Stomach smooth muscle (tissue), 2 donors: ENCODE measurements around the gene KRTAP3-1.

Source experiments
- H3K27ac ChIP-seq: one replicate; pipeline ENCODE4 v1.7.0; 2013; ENCODE audit warnings: mild to moderate bottlenecking, low read length, inconsistent platforms
- H3K27me3 ChIP-seq, 2 donors: one replicate each; pipeline ENCODE4 v1.7.0; 2013; ENCODE audit warnings: low read length in 2 of 2; ENCODE audit not compliant: insufficient read depth in 2 of 2, control insufficient read depth in 1 of 2
- H3K36me3 ChIP-seq, 2 donors: one replicate each; pipeline ENCODE4 v1.7.0; 2013; ENCODE audit warnings: low read length in 2 of 2; ENCODE audit not compliant: control insufficient read depth in 2 of 2, insufficient read depth in 2 of 2
- H3K4me1 ChIP-seq: one replicate; pipeline ENCODE4 v1.7.0; 2013; ENCODE audit warnings: low read length; ENCODE audit not compliant: control insufficient read depth, insufficient read depth
- H3K4me3 ChIP-seq, 2 donors: one replicate each; pipeline ENCODE4 v1.7.0; 2013; ENCODE audit warnings: low read length in 2 of 2
- H3K9ac ChIP-seq, 2 donors: one replicate each; pipeline ENCODE4 v1.7.0; 2013; ENCODE audit warnings: low read length in 2 of 2, mild to moderate bottlenecking in 1 of 2
- H3K9me3 ChIP-seq, 2 donors: one replicate each; pipeline ENCODE4 v1.7.0; 2013; ENCODE audit warnings: low read length in 2 of 2; ENCODE audit not compliant: control insufficient read depth in 2 of 2
- donor health status: healthy.
- donor health status: Pancreatic carcinoma.

The KRTAP3-1 gene

DNA sequence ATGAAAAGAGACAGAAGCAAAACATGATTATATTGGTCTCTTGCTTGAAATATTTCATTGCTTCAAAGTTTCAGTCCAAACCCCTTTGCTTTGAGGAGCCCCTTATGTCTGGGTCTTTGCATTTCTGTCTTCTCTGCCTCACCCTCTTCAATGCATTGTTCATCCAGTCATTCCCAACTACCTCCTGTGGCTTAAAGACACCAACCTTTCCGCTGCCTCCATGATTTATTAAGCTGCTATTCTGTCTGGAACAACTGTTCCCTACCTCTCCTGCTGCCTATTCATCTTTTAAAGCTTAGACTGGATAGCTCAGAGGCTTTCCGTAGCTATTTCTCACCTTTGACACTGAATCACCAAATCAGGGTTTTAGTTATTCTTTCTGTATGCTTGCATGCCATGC, 11.6 kb downstream of the KRTAP3-1 start:
- Histone ChIP-seq H3K9ac (no peak overlapping the region), H3K9me3 (peaks cover 0 to 3% of the 10 kb centered on the region in 2 donors), H3K27me3 (no peaks in the 10 kb centered on the region), H3K4me3 (no peak overlapping the region), H3K27ac (no peak overlapping the region), H3K36me3 (no peaks in the 10 kb centered on the region), H3K4me1 (no peaks in the 10 kb centered on the region)

DNA sequence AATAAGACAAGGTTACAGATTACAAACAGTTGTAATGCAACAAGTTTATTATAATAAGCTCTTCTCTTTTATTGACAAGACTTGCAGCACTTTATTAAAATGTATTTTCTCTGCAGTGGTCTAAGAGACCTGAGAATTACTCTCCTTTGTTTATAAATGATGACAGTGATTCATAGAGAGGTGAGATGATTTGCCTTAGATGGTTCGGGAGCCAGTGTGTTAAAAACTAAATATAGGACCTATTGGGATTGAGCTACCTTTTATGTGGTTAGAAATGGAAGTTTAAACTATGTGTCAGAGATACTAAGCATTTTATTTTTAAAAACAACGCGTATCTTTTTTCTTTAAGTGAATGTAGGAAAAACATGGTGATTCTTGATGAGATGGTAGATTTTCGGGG, 12.1 kb downstream of the KRTAP3-1 start:
- Histone ChIP-seq H3K36me3 (no peaks in the 10 kb centered on the region), H3K27me3 (no peaks in the 10 kb centered on the region), H3K9ac (no peak overlapping the region), H3K27ac (no peak overlapping the region), H3K4me1 (no peaks in the 10 kb centered on the region), H3K4me3 (no peak overlapping the region), H3K9me3 (peaks cover 0 to 3% of the 10 kb centered on the region in 2 donors)

DNA sequence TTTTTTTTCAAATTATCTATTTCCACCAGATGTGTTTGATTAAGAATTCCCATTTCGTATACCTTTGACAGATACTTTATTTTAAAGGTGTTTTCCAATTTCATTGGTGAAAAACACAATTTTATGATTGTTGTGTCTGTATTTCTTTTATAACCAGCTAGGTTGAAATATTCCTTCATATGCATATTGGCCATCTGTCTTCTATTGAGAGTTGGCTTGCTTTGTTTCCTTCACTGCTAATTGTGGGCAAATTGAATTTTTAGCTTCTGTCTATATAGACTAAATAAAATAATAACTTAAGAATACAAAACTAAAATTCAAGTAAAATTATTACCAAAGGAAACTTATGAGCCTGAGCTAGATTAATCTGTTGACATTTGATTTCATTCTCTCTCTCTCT, 13.8 kb downstream of the KRTAP3-1 start:
- Histone ChIP-seq H3K4me1 (no peaks in the 10 kb centered on the region), H3K27ac (no peak overlapping the region), H3K27me3 (no peaks in the 10 kb centered on the region), H3K9me3 (peaks cover 0 to 3% of the 10 kb centered on the region in 2 donors), H3K36me3 (no peaks in the 10 kb centered on the region), H3K4me3 (no peak overlapping the region), H3K9ac (no peak overlapping the region)

DNA sequence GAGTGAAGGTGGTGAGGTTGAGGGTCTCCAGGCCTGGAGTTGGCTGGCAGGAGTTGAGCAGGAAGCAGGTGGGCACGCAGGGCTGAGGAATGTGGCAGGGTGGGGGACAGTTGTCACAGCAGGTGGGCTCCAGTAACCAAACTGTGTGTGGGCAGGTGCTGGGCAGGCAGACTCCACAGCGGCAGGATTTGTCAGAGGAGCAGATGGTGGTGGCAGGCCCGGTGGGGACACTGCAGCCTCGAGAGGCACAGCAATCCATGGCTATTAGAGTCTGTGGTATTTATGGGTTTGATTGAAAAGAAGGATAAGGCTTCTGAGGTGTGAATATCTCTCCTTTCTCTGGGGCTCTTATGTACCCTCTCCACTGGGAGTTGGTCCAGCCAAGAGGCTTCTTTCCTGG, 15.1 kb downstream of the KRTAP3-1 start, which contains the start of gene KRTAP3-3:
Gene KRTAP3-3, minus strand, starts transcription at position 326 of the 400 bp plus-strand sequence. Its CDS starts 67 bp downstream, at position 259.
- Histone ChIP-seq H3K4me1 (no peaks in the 10 kb centered on the region), H3K9ac (no peak within 1 kb of the TSS), H3K4me3 (no peak within 1 kb of the TSS), H3K9me3 (peaks cover 0 to 3% of the 10 kb centered on the region in 2 donors), H3K36me3 (no peaks in the 10 kb centered on the region), H3K27ac (no peak within 1 kb of the TSS), H3K27me3 (no peaks in the 10 kb centered on the region)

DNA sequence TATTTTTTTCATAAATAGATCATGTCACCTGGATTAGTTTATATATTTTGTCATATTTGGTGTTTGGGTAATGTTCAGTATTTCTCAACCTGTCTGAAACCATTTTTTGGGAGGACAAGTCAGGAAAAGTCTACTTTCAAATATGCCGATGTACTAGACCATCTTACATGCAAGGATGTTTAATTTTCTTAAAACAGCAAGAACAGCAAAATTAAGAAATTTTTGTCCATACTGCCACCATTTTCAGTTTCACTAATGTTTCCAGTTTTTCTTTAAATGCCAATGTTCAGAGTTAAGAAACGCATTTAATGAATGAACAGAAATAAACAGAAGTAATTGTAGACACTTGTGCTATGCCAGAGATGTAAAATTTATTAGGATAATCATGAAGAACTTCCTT, 15.8 kb downstream of the KRTAP3-1 start:
- Histone ChIP-seq H3K9ac (no peak overlapping the region), H3K4me3 (no peak overlapping the region), H3K4me1 (no peaks in the 10 kb centered on the region), H3K27ac (no peak overlapping the region), H3K36me3 (no peaks in the 10 kb centered on the region), H3K9me3 (peaks cover 0 to 3% of the 10 kb centered on the region in 2 donors), H3K27me3 (no peaks in the 10 kb centered on the region)

DNA sequence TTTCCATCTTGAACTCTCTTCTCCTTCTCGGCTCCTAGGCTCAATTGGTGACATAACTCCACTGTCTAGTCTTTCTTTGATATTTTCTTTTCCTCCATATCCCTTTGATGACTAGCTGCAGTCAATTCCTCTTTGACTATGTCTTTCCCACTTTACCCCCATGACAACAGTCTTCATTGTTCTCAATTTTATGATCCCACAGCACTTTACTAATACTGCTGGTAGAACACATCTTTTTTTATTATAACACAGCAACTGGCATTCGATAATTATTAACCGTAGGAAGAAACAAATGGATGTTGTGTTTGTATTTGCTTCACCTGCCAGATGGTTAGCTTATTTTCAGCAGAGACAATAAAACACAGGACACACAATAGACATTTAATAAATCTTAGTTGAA, 16.3 kb downstream of the KRTAP3-1 start:
- no peak overlapping the region for H3K27ac ChIP-seq
- H3K4me1 ChIP-seq = no peaks in the 10 kb centered on the region
- H3K27me3 ChIP-seq = no peaks in the 10 kb centered on the region
- H3K9me3 ChIP-seq = peaks cover 0 to 3% of the 10 kb centered on the region in 2 donors
- H3K9ac ChIP-seq = no peak overlapping the region
- no peak overlapping the region for H3K4me3 ChIP-seq
- no peaks in the 10 kb centered on the region for H3K36me3 ChIP-seq

DNA sequence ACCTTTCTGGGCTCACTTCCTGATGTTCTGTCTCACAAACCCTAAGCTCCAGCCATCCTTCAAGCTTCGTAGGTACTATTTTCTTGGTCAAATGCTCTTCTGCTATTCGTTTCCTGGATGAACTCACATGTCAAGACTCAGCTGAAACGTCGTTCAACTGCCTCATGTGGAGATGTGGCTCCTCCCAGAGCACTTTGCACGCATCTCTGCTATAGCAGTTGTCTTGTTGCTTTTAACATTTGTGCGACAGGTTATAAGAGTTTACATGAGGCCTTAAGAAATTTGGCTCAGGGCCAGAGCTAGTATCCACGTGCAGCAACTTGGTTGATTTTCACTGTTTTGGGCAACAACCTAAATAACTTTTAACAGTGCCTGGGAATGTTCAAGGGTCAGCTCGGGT, 22.0 kb downstream of the KRTAP3-1 start:
- H3K4me3 ChIP-seq = no peak overlapping the region
- H3K27ac ChIP-seq = no peak overlapping the region
- no peaks in the 10 kb centered on the region for H3K4me1 ChIP-seq
- peaks cover 0 to 2% of the 10 kb centered on the region in 2 donors for H3K27me3 ChIP-seq
- H3K9ac ChIP-seq = no peak overlapping the region
- H3K36me3 ChIP-seq = no peaks in the 10 kb centered on the region
- no peaks in the 10 kb centered on the region for H3K9me3 ChIP-seq

DNA sequence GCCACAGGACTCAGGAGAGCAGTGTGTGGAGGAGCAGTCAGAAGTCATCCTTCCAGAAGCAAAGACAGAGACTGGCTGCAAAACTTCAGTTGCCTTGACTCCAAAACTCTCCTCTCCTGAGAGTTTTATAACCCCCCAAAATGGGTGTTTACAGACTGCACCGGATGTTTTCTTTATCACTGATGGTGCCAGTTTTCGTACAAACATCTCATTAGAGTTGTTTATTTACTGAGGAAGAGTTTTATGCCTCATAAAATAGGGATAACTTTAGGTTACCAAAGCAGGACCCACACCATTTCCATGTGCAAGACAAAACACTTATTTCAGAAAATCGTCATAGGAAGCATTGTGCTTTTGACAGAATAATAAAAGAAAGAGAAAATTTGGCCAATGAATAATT, 24.7 kb downstream of the KRTAP3-1 start, which contains the start of gene KRT40:
Gene KRT40, minus strand, starts transcription at position 101 of the 400 bp plus-strand sequence. Its CDS starts 53 bp downstream, at position 48.
- Histone ChIP-seq H3K27me3 (peaks cover 0 to 6% of the 10 kb centered on the region in 2 donors), H3K36me3 (no peaks in the 10 kb centered on the region), H3K9ac (no peak within 1 kb of the TSS), H3K9me3 (no peaks in the 10 kb centered on the region), H3K27ac (no peak within 1 kb of the TSS), H3K4me1 (peaks cover 3% of the 10 kb centered on the region), H3K4me3 (no peak within 1 kb of the TSS)

DNA sequence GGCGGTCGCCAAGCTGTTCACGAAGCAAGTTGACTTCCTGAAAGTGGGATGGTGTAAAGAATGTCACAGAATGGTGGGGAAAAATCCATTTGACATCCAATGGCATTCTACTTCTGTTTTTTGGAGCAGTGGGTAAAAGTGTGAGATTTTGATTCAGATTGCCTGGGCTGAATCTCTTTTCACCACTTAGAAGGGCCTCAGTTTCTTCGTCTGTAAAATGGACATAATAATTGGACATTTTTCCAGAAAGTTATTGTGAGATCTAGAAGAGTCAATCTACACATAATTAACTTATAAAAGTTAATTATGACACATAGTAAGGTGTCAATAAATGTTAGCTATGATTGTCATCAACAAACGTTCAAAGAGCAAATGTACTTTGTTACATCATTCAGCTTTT, 27.8 kb downstream of the KRTAP3-1 start:
- H3K27me3 ChIP-seq = peaks cover 0 to 9% of the 10 kb centered on the region in 2 donors
- H3K9ac ChIP-seq = no peak overlapping the region
- H3K4me1 ChIP-seq = peaks cover 3% of the 10 kb centered on the region
- no peaks in the 10 kb centered on the region for H3K36me3 ChIP-seq
- H3K9me3 ChIP-seq = no peaks in the 10 kb centered on the region
- H3K4me3 ChIP-seq = no peak overlapping the region
- H3K27ac ChIP-seq = no peak overlapping the region

DNA sequence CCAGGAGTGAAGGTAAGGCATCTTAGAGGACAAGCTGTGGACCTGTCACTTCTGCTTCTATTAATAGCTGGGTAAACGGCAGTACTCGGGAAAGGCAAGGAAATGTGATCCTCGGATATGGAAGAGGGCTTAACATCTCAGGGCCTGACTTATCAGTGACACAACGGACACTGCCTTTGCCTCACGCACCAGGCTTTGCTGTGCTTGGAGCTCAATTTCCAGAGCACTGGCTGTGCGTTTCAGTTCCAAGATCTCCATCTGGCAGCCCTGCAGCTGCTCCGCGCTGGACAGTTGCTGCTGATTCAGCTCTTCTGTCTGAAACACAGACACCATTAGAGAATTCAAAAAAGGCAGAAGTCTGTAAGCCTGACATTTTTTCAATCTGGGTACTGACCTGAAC, 28.3 kb downstream of the KRTAP3-1 start:
- H3K4me1 ChIP-seq = peaks cover 3% of the 10 kb centered on the region
- peaks cover 0 to 11% of the 10 kb centered on the region in 2 donors for H3K27me3 ChIP-seq
- H3K9ac ChIP-seq = no peak overlapping the region
- no peak overlapping the region for H3K27ac ChIP-seq
- H3K9me3 ChIP-seq = no peaks in the 10 kb centered on the region
- H3K36me3 ChIP-seq = no peaks in the 10 kb centered on the region
- H3K4me3 ChIP-seq = no peak overlapping the region

DNA sequence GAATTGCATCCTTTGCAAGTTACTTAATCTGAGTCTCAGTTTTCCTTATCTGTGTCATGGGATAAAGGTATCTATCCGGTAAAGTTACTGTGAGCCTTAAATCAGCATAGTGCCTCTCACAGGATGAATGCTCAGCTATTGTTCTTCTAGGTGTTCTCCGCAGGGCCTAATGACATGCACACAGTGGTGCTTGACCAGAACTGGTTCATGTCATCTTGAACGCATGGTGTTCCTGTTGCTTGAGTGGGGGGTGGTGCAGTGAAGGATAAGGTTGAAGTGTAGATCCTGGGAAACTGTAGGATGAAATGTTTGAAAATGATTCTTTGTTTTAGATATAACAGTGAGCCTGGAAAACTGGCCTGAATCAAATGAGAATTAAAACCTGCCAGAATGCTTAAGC, 28.8 kb downstream of the KRTAP3-1 start:
- Histone ChIP-seq H3K27me3 (peaks cover 0 to 11% of the 10 kb centered on the region in 2 donors), H3K27ac (no peak overlapping the region), H3K9me3 (no peaks in the 10 kb centered on the region), H3K4me3 (no peak overlapping the region), H3K9ac (no peak overlapping the region), H3K36me3 (no peaks in the 10 kb centered on the region), H3K4me1 (peaks cover 3% of the 10 kb centered on the region)
